Activated gamma-delta T cell (primary cell): ENCODE results near the gene CST9L.

Experiments used
- DNase-seq: peaks from one replicate; lab custom pipeline; 2025; lab: John Stamatoyannopoulos, UW
- total RNA-seq, 2 donors: gene quantifications; one replicate each; lab custom pipeline; 2026; lab: John Stamatoyannopoulos, UW

The CST9L gene
- total RNA-seq, result 0 reads per million in 2 donors

- no peak for DNase-seq
Observed at GRCh38 chr20:23568320-23568970, at the start of gene CST9L. CST9L (minus strand) TSS chr20:23568484; CDS start chr20:23568450, 34 bp downstream.

GRCh38 chr20:23614163-23614562 lies 45.9 kb upstream of the CST9L start:
- DNase-seq, result no peak

GRCh38 chr20:23613676-23614075 lies 45.4 kb upstream of the CST9L start:
- no peak for DNase-seq

- no peak for DNase-seq
Observed at GRCh38 chr20:23612396-23612795, 44.1 kb upstream of the CST9L start.

GRCh38 chr20:23609486-23610109 lies 41.3 kb upstream of the CST9L start:
- no peak for DNase-seq

GRCh38 chr20:23608251-23608846 lies 40.1 kb upstream of the CST9L start:
- no peak for DNase-seq

- DNase-seq, result no peak
Observed at GRCh38 chr20:23607497-23608245, 39.4 kb upstream of the CST9L start.

GRCh38 chr20:23606652-23607049 lies 38.4 kb upstream of the CST9L start:
- peak; percentile 33 for DNase-seq

- DNase-seq, result no peak
Observed at GRCh38 chr20:23605867-23606651, 37.8 kb upstream of the CST9L start, which contains the start of gene CST9. CST9 (minus strand) TSS chr20:23605917; CDS start chr20:23605864, 53 bp downstream.

- no peak for DNase-seq
Observed at GRCh38 chr20:23604306-23604705, 36.0 kb upstream of the CST9L start.

- DNase-seq, result no peak
Observed at GRCh38 chr20:23603321-23603720, 35.0 kb upstream of the CST9L start.

GRCh38 chr20:23602699-23603098 lies 34.4 kb upstream of the CST9L start:
- no peak for DNase-seq

GRCh38 chr20:23602241-23602640 lies 34.0 kb upstream of the CST9L start:
- DNase-seq, result no peak

GRCh38 chr20:23601715-23602114 lies 33.4 kb upstream of the CST9L start:
- no peak for DNase-seq

GRCh38 chr20:23598481-23598880 lies 30.2 kb upstream of the CST9L start:
- DNase-seq, result no peak

GRCh38 chr20:23596579-23597250 lies 28.4 kb upstream of the CST9L start:
- no peak for DNase-seq

- DNase-seq, result no peak
Observed at GRCh38 chr20:23595941-23596340, 27.7 kb upstream of the CST9L start.

- no peak for DNase-seq
Observed at GRCh38 chr20:23588434-23589403, 20.4 kb upstream of the CST9L start.

- DNase-seq, result no peak
Observed at GRCh38 chr20:23587631-23588030, 19.3 kb upstream of the CST9L start.
